A673 (cell line): Measurements from ENCODE around the gene STRA8. TPM values are rescaled to one million over a fixed set of nuclear protein-coding genes. Genes with fewer than 3 reads are reported as not detected.

Source experiments
- BruUV-seq: library from RNA; stranded (reverse); fragments of 400-500 nt; replicated peaks from 2 replicates; lab custom pipeline; 2021; lab: Mats Ljungman, UMichigan
- CTCF ChIA-PET: fragments of 300-600 bp; sonication (Branson Sonifier 250); formaldehyde crosslinking; loops from one replicate; lab custom pipeline; 2022; ENCODE audit warnings: antibody characterized with exemption; lab: Charles Lee
- POLR2A ChIA-PET: fragments of 300-600 bp; sonication (Branson Sonifier 250); formaldehyde crosslinking; loops from one replicate; lab custom pipeline; 2022; ENCODE audit warnings: antibody characterized with exemption; ENCODE audit not compliant: low non-redundant PET; lab: Charles Lee
- DNase-seq: peaks from one replicate; pipeline ENCODE4 v3.0.0-alpha.2; 2015; ENCODE audit warnings: low spot score
- H3K27ac ChIP-seq: fragments of 200-600 bp; sonication (generic); 2 replicates; pipeline ENCODE4 v1.5.1; 2016; ENCODE audit warnings: mixed run types, low read depth, mild to moderate bottlenecking, mixed read lengths, antibody characterized with exemption, low read length; ENCODE audit not compliant: poor library complexity, severe bottlenecking
- H3K27me3 ChIP-seq: fragments of 200-600 bp; sonication (generic); replicated peaks from 2 replicates; pipeline ENCODE4 v1.6.1; 2017; ENCODE audit warnings: mixed run types, low read depth, mild to moderate bottlenecking, mixed read lengths, antibody characterized with exemption, low read length; ENCODE audit not compliant: insufficient read depth, poor library complexity
- H3K36me3 ChIP-seq: fragments of 200-600 bp; sonication (generic); 2 replicates; pipeline ENCODE4 v1.6.1; 2016; ENCODE audit warnings: mixed run types, mild to moderate bottlenecking, mixed read lengths, antibody characterized with exemption, low read length; ENCODE audit not compliant: insufficient read depth, poor library complexity, severe bottlenecking
- H3K4me1 ChIP-seq: fragments of 200-600 bp; sonication (generic); 2 replicates; pipeline ENCODE4 v1.6.1; 2017; ENCODE audit warnings: mixed run types, mild to moderate bottlenecking, mixed read lengths, antibody characterized with exemption, low read length; ENCODE audit not compliant: insufficient read depth, poor library complexity, severe bottlenecking
- H3K4me3 ChIP-seq: fragments of 200-600 bp; sonication (generic); 2 replicates; pipeline ENCODE4 v1.5.1; 2016; ENCODE audit warnings: low read depth, mixed run types, mild to moderate bottlenecking, mixed read lengths, low read length; ENCODE audit not compliant: poor library complexity, severe bottlenecking
- H3K9me3 ChIP-seq: fragments of 200-600 bp; sonication (generic); 2 replicates; pipeline ENCODE4 v1.6.1; 2016; ENCODE audit warnings: mixed run types, low read depth, mild to moderate bottlenecking, mixed read lengths, antibody characterized with exemption, low read length; ENCODE audit not compliant: poor library complexity, severe bottlenecking
- EZH2 ChIP-seq: fragments of 200-600 bp; sonication (generic); IDR thresholded peaks from 2 replicates; pipeline ENCODE4 v1.6.1; 2017; ENCODE audit warnings: borderline replicate concordance, low read depth, mild to moderate bottlenecking, mixed read lengths, antibody characterized with exemption, low read length; ENCODE audit not compliant: poor library complexity, severe bottlenecking
- intact Hi-C: fragments of 100-400 bp; cut with micrococcal nuclease; formaldehyde crosslinking; loops from one replicate; pipeline ENCODE4 v1.10.0; 2022; ENCODE audit not compliant: unreplicated experiment
- total RNA-seq: library from RNA; stranded (reverse); gene quantifications from 2 replicates; pipeline ENCODE4 v1.2.3, GENCODE V29; 2021
- TF ChIP-seq, protein P1 (sequence below): fragments of 300-800, 200-600 bp; sonication (generic); conservative IDR thresholded peaks from 2 replicates; pipeline ENCODE4 v1.5.1; 2017; ENCODE audit warnings: low read depth, mild to moderate bottlenecking, antibody characterized with exemption, low read length, moderate library complexity, mixed read lengths

The STRA8 gene
- total RNA-seq, 1 experiment from 2014 or later, result not detected

- BruUV-seq, result no TSS peak
- CTCF ChIA-PET, result no interaction called here
- intact Hi-C loops, result no loop called here
Measured at GRCh38 chr7:135215180-135215579, 18.5 kb upstream of the STRA8 start.

DNA sequence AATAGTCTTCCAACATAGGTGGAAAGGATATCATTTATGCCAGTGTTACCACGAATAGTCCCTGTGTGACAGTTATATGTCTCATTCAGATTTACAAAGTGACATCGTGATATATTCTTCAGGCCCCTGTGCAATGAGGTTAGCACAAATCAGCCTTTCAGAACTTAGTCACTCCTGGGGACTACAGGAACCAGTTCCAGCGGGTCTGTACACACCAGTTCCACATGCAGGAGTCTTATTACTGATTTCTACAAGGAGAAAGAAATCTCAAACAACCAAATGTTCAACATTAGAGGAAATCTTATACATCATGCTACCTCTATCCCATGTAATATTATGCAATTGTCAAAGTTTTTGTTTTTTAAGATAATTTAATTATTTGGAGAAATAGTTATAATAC lies 17.9 kb upstream of the STRA8 start:
- BruUV-seq, result no TSS peak
- POLR2A ChIA-PET, result no interaction called here
- no peak for TF ChIP-seq EZH2
- TF ChIP-seq, protein P1, sequence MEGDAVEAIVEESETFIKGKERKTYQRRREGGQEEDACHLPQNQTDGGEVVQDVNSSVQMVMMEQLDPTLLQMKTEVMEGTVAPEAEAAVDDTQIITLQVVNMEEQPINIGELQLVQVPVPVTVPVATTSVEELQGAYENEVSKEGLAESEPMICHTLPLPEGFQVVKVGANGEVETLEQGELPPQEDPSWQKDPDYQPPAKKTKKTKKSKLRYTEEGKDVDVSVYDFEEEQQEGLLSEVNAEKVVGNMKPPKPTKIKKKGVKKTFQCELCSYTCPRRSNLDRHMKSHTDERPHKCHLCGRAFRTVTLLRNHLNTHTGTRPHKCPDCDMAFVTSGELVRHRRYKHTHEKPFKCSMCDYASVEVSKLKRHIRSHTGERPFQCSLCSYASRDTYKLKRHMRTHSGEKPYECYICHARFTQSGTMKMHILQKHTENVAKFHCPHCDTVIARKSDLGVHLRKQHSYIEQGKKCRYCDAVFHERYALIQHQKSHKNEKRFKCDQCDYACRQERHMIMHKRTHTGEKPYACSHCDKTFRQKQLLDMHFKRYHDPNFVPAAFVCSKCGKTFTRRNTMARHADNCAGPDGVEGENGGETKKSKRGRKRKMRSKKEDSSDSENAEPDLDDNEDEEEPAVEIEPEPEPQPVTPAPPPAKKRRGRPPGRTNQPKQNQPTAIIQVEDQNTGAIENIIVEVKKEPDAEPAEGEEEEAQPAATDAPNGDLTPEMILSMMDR, result no peak
- DNase-seq, result no peak
- CTCF ChIA-PET, result no interaction called here
- Histone ChIP-seq H3K27me3 (no peaks in the 10 kb centered on the region), H3K27ac (no peak overlapping the region), H3K4me1 (no peaks in the 10 kb centered on the region), H3K9me3 (no peaks in the 10 kb centered on the region), H3K36me3 (no peaks in the 10 kb centered on the region), H3K4me3 (no peak overlapping the region)
- intact Hi-C loops, result no loop called here

More at GRCh38 chr7:135215180-135215579, 18.5 kb upstream of the STRA8 start:
- POLR2A ChIA-PET, result no interaction called here
- no peaks in the 10 kb centered on the region for H3K36me3 ChIP-seq
- no peaks in the 10 kb centered on the region for H3K27me3 ChIP-seq
- H3K9me3 ChIP-seq, result no peaks in the 10 kb centered on the region
- no peak overlapping the region for H3K4me3 ChIP-seq
- no peak overlapping the region for H3K27ac ChIP-seq
- no peak for DNase-seq
- TF ChIP-seq EZH2, result no peak
- TF ChIP-seq, protein P1, result no peak
- no peaks in the 10 kb centered on the region for H3K4me1 ChIP-seq

- Histone ChIP-seq H3K36me3 (no peaks in the 10 kb centered on the region), H3K4me1 (no peaks in the 10 kb centered on the region), H3K27ac (no peak overlapping the region), H3K27me3 (no peaks in the 10 kb centered on the region), H3K9me3 (no peaks in the 10 kb centered on the region), H3K4me3 (no peak overlapping the region)
- CTCF ChIA-PET, result no interaction called here
- POLR2A ChIA-PET, result no interaction called here
- intact Hi-C loops, result no loop called here
- no peak for TF ChIP-seq EZH2
- BruUV-seq, result no TSS peak
- DNase-seq, result no peak
Measured at GRCh38 chr7:135217645-135218509, 15.8 kb upstream of the STRA8 start.
